Subcutaneous adipose tissue (tissue), 4 donors: ENCODE measurements around the gene RAB39B. TPM values are rescaled to one million over a fixed set of nuclear protein-coding genes. Genes with fewer than 3 reads are reported as not detected.

Experiments used
- CTCF ChIP-seq: fragments of 450-650 bp; IDR thresholded peaks from one replicate; pipeline ENCODE4 v1.5.1; 2016; ENCODE audit warnings: low read depth, mild to moderate bottlenecking, control low read depth, antibody characterized with exemption, moderate library complexity
- total RNA-seq, 4 donors: library from RNA; depleted of rRNA; stranded (reverse); fragments of >200 nt; gene quantifications; one replicate each; pipeline ENCODE4 v1.1.0, GENCODE V29; 2016

Gene RAB39B
- total RNA-seq, 4 donors from 2014 or later: 0.49 to 0.51 TPM; not detected in 2

- TF ChIP-seq CTCF: no peak
Measured at GRCh38 chrX:155231163-155231562, 33.1 kb downstream of the RAB39B start.

GRCh38 chrX:155225774-155226173 is 38.5 kb downstream of the RAB39B start:
- no peak for TF ChIP-seq CTCF

DNA sequence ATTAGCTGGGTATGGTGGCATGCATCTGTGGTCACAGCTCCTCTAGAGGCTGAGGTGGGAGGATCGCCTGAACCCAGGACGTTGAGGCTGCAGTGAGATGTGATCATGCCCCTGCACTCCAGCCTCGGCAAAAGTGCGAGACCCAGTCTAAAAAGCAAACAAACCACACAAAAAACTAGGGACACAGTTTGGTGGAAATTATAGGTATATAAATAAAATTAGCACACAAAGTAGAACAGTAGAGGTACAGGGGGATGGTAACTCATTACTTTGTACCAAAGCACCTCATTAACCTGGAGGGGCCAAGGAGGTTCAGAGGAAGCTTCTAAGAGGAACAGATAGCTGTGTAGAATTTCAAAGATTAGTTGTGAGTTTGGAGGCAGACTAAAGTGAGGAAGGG is 42.9 kb downstream of the RAB39B start:
- TF ChIP-seq CTCF: no peak

- TF ChIP-seq CTCF: no peak
Measured at GRCh38 chrX:155218777-155219176, 45.5 kb downstream of the RAB39B start.

- TF ChIP-seq CTCF: no peak
Measured at GRCh38 chrX:155216940-155217440, 47.3 kb downstream of the RAB39B start.

- no peak for TF ChIP-seq CTCF
Measured at GRCh38 chrX:155216179-155216939, 47.9 kb downstream of the RAB39B start, which contains the start of gene VBP1. Gene VBP1 (plus strand): TSS chrX:155216460. CDS start chrX:155216483, 23 bp downstream.

- TF ChIP-seq CTCF: no peak
Measured at GRCh38 chrX:155215443-155216178, 48.7 kb downstream of the RAB39B start.
